Effector memory CD8-positive, alpha-beta T cell (primary cell): ENCODE measurements around the gene FOXA1.
"Not testable (repeated sequence)": the region's sequence is repeated elsewhere in the genome, so short reads cannot be mapped to it uniquely, and the experiment has no call there.

Source experiments
- ATAC-seq: fragments of 150-1000 bp; cut with Tn5 transposase; replicated peaks from 2 replicates; pipeline ENCODE4 v1.10.0; 2021; ENCODE audit warnings: mild to moderate bottlenecking, moderate library complexity
- DNase-seq, 3 experiments: peaks; one replicate each; pipeline ENCODE4 v3.0.0; 2021
- H3K27ac Mint-ChIP-seq, 2 donors: one replicate each; pipeline ENCODE4 v1.8.0; 2022; ENCODE audit warnings: mild to moderate bottlenecking in 2 of 2, mixed read lengths in 2 of 2, moderate library complexity in 2 of 2
- H3K27me3 Mint-ChIP-seq, 2 donors: one replicate each; pipeline ENCODE4 v1.8.0; 2022; ENCODE audit warnings: mixed read lengths in 2 of 2
- H3K36me3 Mint-ChIP-seq: one replicate; pipeline ENCODE4 v1.8.0; 2022; ENCODE audit warnings: mild to moderate bottlenecking, moderate library complexity, mixed read lengths; ENCODE audit not compliant: insufficient read depth
- H3K4me1 Mint-ChIP-seq, 2 donors: one replicate each; pipeline ENCODE4 v1.8.0; 2022; ENCODE audit warnings: low read depth in 2 of 2, mixed read lengths in 2 of 2
- H3K4me3 Mint-ChIP-seq, 2 donors: one replicate each; pipeline ENCODE4 v1.8.0; 2022; ENCODE audit warnings: mild to moderate bottlenecking in 2 of 2, mixed read lengths in 2 of 2, moderate library complexity in 2 of 2
- H3K9me3 Mint-ChIP-seq, 2 donors: one replicate each; pipeline ENCODE4 v1.8.0; 2022; ENCODE audit warnings: mixed read lengths in 2 of 2

FOXA1 gene

GRCh38 chr14:37580146-37580545, 14.9 kb downstream of the FOXA1 start:
- ATAC-seq (no peak), DNase-seq (no peak)
- H3K9me3 Mint-ChIP-seq: peaks cover 3 to 14% of the 10 kb centered on the region in 2 donors
- H3K27me3 Mint-ChIP-seq: peaks cover 0 to 3% of the 10 kb centered on the region in 2 donors
- no peaks in the 10 kb centered on the region for H3K36me3 Mint-ChIP-seq
- H3K4me1 Mint-ChIP-seq: no peaks in the 10 kb centered on the region
- no peak overlapping the region for H3K4me3 Mint-ChIP-seq
- H3K27ac Mint-ChIP-seq: no peak overlapping the region

DNA sequence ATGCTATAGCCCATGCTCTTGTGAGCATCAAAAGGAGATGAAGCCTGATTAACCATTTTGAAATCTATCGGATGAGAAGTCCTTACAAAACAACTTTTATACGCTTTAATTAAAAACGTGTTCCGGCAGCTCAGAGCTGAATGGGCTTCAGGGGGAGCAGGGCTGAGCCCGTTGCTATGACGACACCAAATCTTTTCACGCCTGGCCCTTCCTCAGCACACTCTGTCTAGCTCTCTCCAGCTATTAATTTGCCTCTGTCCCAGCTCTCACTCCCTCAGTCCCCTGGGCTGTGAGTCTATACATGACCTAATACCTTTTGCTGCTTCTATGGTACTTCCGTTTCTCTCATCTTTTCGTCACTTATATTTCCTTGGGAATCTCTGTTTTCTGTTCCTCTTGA, 15.8 kb downstream of the FOXA1 start:
- Mint-ChIP-seq H3K36me3 (no peaks in the 10 kb centered on the region), H3K9me3 (peaks cover 3 to 14% of the 10 kb centered on the region in 2 donors), H3K27me3 (no peaks in the 10 kb centered on the region), H3K4me3 (no peak overlapping the region), H3K27ac (no peak overlapping the region), H3K4me1 (no peaks in the 10 kb centered on the region)
- no peak for DNase-seq
- ATAC-seq: no peak

DNA sequence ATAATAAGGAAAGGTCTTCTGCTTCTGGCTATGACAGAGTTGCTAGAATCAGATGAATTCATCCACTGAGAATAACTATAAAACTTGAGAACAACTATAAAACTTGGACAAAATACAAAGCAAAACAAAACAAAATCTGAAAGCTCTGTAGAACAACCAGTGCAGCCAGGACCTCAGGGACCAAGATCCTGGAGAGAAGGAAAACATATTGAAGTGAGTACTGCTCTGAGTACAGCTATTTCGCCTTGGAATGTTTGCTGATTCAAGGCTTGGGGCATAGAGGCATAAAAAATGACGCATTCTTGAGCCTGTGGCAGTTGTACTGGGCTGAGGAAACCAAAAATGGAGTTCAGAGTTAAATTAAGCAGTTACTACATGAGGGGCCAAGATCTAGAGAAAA, 21.7 kb downstream of the FOXA1 start:
- DNase-seq (no peak), ATAC-seq (no peak)
- H3K27me3 Mint-ChIP-seq: no peaks in the 10 kb centered on the region
- no peaks in the 10 kb centered on the region for H3K4me1 Mint-ChIP-seq
- H3K36me3 Mint-ChIP-seq: no peaks in the 10 kb centered on the region
- no peak overlapping the region for H3K4me3 Mint-ChIP-seq
- no peak overlapping the region for H3K27ac Mint-ChIP-seq
- H3K9me3 Mint-ChIP-seq: peaks cover 0 to 4% of the 10 kb centered on the region in 2 donors

DNA sequence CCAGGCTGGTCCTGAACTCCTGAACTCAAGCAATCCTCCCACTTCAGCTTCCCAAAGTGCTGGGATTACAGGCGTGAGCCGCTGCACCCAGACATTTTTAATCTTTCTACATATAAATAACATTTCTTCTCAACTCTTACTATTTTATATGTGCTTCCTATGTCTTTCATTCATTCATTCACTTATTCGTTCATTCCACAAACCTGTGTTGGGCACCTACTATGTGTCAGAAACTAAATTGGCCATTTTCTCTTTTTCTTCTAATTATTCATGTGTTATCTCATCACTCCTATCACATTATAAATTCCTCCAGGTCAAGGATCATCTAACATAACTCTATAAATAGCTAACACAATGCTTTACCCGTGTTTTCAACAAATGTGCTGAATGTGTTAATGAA, 23.7 kb downstream of the FOXA1 start:
- ATAC-seq (no peak), DNase-seq (no peak)
- H3K9me3 Mint-ChIP-seq: peaks cover 0 to 3% of the 10 kb centered on the region in 2 donors
- no peak overlapping the region for H3K27ac Mint-ChIP-seq
- no peaks in the 10 kb centered on the region for H3K27me3 Mint-ChIP-seq
- no peak overlapping the region for H3K4me3 Mint-ChIP-seq
- H3K4me1 Mint-ChIP-seq: no peaks in the 10 kb centered on the region
- no peaks in the 10 kb centered on the region for H3K36me3 Mint-ChIP-seq

- DNase-seq: no peak
- no peak for ATAC-seq
- Mint-ChIP-seq H3K9me3 (peaks cover 0 to 3% of the 10 kb centered on the region in 2 donors), H3K27ac (no peak overlapping the region), H3K27me3 (no peaks in the 10 kb centered on the region), H3K36me3 (no peaks in the 10 kb centered on the region), H3K4me3 (no peak overlapping the region), H3K4me1 (no peaks in the 10 kb centered on the region)
Observed at GRCh38 chr14:37569729-37570128, 25.3 kb downstream of the FOXA1 start.

GRCh38 chr14:37566811-37567371, 28.2 kb downstream of the FOXA1 start:
- H3K4me3 Mint-ChIP-seq: no peak overlapping the region
- H3K36me3 Mint-ChIP-seq: no peaks in the 10 kb centered on the region
- DNase-seq (no peak), ATAC-seq (no peak)
- no peak overlapping the region for H3K27ac Mint-ChIP-seq
- H3K4me1 Mint-ChIP-seq: no peaks in the 10 kb centered on the region
- H3K9me3 Mint-ChIP-seq: peaks cover 0 to 2% of the 10 kb centered on the region in 2 donors
- no peaks in the 10 kb centered on the region for H3K27me3 Mint-ChIP-seq

- ATAC-seq (no peak), DNase-seq (no peak)
- no peaks in the 10 kb centered on the region for H3K4me1 Mint-ChIP-seq
- H3K4me3 Mint-ChIP-seq: no peak overlapping the region
- H3K9me3 Mint-ChIP-seq: no peaks in the 10 kb centered on the region
- no peak overlapping the region for H3K27ac Mint-ChIP-seq
- no peaks in the 10 kb centered on the region for H3K36me3 Mint-ChIP-seq
- H3K27me3 Mint-ChIP-seq: no peaks in the 10 kb centered on the region
Observed at GRCh38 chr14:37565550-37565949, 29.5 kb downstream of the FOXA1 start.

DNA sequence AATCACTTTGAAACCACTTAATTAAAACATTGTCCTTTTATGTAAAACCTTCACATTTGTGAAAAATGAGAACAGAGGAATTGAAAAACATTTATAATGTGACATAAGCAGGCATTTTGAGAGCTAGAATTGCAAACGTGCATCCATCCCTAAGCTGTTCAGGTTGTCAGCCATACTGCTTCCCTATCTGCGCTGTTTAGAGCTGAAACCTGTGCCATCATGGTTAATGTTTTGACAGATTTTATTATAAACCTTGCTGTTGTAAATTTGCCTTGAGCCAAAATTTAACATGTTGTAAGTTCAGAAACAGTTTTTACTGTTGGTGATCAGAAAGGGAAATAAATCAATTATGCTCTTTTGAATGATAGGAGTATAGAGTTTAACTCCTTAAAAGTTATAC, 31.9 kb downstream of the FOXA1 start:
- DNase-seq (no peak), ATAC-seq (no peak)
- H3K4me3 Mint-ChIP-seq: no peak overlapping the region
- no peaks in the 10 kb centered on the region for H3K27me3 Mint-ChIP-seq
- H3K4me1 Mint-ChIP-seq: no peaks in the 10 kb centered on the region
- no peak overlapping the region for H3K27ac Mint-ChIP-seq
- H3K36me3 Mint-ChIP-seq: no peaks in the 10 kb centered on the region
- H3K9me3 Mint-ChIP-seq: peaks cover 0 to 7% of the 10 kb centered on the region in 2 donors

DNA sequence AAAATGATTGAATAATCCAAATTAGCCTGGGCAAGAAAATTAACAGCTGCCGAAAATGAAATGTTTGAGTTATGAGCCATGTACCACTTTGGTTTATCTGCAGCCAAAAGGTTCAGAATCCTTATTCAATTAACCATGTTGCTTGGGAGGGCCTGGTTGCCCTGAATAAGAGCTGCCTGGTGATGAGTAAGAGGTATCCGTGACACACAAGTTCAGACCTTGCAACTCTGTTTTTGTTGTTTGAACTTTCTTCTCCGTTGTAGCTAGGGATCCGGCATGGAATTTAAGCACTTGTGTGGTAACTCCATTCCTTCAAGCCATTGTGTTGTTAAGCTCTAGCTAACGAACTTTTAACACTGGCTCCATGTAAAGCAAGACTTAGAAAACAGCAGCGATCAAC, 35.7 kb downstream of the FOXA1 start:
- no peaks in the 10 kb centered on the region for H3K4me1 Mint-ChIP-seq
- no peak overlapping the region for H3K4me3 Mint-ChIP-seq
- DNase-seq: no peak
- no peaks in the 10 kb centered on the region for H3K36me3 Mint-ChIP-seq
- ATAC-seq: no peak
- H3K27me3 Mint-ChIP-seq: no peaks in the 10 kb centered on the region
- H3K27ac Mint-ChIP-seq: no peak overlapping the region
- peaks cover 2 to 18% of the 10 kb centered on the region in 2 donors for H3K9me3 Mint-ChIP-seq

DNA sequence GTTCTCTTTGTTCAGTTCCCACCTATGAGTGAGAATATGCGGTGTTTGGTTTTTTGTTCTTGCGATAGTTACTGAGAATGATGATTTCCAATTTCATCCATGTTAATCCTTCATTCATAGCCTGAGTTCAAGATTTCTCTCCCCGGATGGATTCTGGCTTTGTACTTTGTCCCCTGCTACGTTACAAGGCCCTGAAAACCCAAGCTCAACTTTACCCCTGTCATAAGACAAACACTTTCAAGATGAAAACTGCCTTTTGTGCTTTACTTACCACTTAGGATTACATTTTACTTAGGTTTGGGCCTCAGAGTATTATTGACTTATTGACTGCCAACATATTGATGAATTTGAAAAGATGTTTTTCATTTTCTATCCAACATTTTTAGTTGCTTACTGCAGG, 36.3 kb downstream of the FOXA1 start:
- ATAC-seq: no peak

DNA sequence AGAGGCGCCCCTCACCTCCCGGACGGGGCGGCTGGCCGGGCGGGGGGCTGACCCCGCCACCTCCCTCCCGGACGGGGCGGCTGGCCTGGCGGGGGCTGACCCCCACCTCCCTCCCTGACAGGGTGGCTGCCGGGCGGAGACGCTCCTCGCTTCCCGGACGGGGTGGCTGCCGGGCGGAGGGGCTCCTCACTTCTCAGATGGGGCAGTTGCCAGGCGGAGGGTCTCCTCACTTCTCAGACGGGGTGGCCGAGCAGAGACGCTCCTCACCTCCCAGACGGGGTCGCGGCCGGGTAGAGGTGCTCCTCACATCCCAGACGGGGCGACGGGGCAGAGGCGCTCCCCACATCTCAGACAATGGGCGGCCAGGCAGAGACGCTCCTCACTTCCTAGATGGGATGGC, 39.5 kb downstream of the FOXA1 start:
- peaks cover 6 to 25% of the 10 kb centered on the region in 2 donors for H3K9me3 Mint-ChIP-seq
- H3K4me3 Mint-ChIP-seq: not testable (repeated sequence)

More for the DNA sequence above, 36.3 kb downstream of the FOXA1 start:
- H3K27me3 Mint-ChIP-seq: no peaks in the 10 kb centered on the region
- peaks cover 6 to 24% of the 10 kb centered on the region in 2 donors for H3K9me3 Mint-ChIP-seq
- DNase-seq: no peak
- H3K4me1 Mint-ChIP-seq: no peaks in the 10 kb centered on the region
- no peak overlapping the region for H3K27ac Mint-ChIP-seq
- no peak overlapping the region for H3K4me3 Mint-ChIP-seq
- no peaks in the 10 kb centered on the region for H3K36me3 Mint-ChIP-seq

DNA sequence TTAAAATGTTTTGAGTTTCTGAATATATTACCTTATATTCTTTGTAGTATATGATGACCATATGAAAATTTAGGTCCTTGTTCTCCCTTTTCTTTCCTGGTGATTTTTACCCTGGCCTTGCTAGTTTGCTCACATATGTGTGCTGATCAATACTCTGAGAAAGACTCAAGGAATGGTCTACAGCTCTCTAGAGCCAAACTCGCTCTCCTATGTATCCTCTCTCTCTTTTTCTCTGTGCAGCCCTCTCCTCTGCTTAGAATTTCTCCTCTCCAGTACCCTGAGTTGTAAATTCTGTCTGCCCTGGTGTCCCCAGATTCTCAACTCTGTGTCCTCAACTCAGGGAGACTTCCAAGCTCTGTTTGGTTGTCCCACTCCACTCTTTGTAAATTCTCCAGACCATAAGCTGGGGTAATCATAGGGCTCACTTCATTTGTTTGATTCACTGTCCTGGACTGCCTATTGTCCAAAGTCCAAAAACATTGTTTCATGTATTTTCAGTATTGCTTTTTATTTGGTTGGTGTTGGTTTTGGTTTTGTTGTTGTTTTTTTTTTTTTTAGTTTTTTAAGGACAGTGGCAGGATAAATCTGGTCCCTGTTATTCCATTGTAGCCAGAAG, 41.0 kb downstream of the FOXA1 start:
- H3K4me1 Mint-ChIP-seq: no peaks in the 10 kb centered on the region
- ATAC-seq (no peak), DNase-seq (no peak)
- no peak overlapping the region for H3K4me3 Mint-ChIP-seq
- peaks cover 6 to 22% of the 10 kb centered on the region in 2 donors for H3K9me3 Mint-ChIP-seq
- no peaks in the 10 kb centered on the region for H3K36me3 Mint-ChIP-seq
- H3K27ac Mint-ChIP-seq: no peak overlapping the region
- H3K27me3 Mint-ChIP-seq: no peaks in the 10 kb centered on the region

More for the DNA sequence above, 39.5 kb downstream of the FOXA1 start:
- not testable (repeated sequence) for H3K27me3 Mint-ChIP-seq, H3K27ac Mint-ChIP-seq, DNase-seq, H3K36me3 Mint-ChIP-seq, H3K4me1 Mint-ChIP-seq, ATAC-seq

DNA sequence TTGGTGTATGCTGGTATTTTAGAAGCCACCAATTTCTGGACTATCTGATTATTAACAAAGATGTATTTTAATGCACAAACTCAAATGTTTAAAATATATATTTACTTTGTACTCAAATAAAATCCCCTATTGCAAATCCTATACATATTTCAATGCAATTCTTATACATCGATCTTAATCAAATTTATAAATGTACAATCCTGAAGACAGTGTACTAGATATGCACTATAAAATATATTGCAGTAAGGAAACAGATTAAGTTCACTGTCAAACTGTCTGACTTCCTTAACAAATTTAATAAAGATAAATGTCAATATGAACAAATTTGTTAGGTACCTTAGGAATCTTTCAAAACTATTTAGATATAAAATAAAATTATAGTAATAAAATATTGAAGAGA, 43.9 kb downstream of the FOXA1 start:
- no peaks in the 10 kb centered on the region for H3K4me1 Mint-ChIP-seq
- peaks cover 4 to 8% of the 10 kb centered on the region in 2 donors for H3K9me3 Mint-ChIP-seq
- DNase-seq (no peak), ATAC-seq (no peak)
- H3K4me3 Mint-ChIP-seq: no peak overlapping the region
- H3K27ac Mint-ChIP-seq: no peak overlapping the region
- no peaks in the 10 kb centered on the region for H3K36me3 Mint-ChIP-seq
- no peaks in the 10 kb centered on the region for H3K27me3 Mint-ChIP-seq

DNA sequence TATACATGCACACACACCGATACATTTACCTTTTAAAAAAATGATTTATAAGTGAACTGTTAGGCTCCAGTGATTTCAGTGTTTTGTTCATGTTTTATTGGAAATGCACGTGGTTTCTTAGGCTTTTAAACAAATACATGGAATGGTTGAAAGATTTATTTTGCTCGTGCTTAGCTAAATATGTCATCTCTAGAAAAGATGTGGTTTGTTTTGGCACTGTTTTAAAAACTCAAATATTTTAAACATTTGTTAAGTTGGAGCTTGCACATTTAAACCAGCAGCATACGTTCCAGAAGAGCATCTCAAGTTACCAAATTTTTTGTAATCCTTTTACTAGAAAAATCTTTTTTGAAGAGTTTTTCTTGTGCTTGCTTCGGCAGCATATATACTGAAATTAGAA, 44.5 kb downstream of the FOXA1 start:
- no peaks in the 10 kb centered on the region for H3K27me3 Mint-ChIP-seq
- peaks cover 4 to 8% of the 10 kb centered on the region in 2 donors for H3K9me3 Mint-ChIP-seq
- H3K4me1 Mint-ChIP-seq: no peaks in the 10 kb centered on the region
- no peak for DNase-seq
- H3K4me3 Mint-ChIP-seq: no peak overlapping the region
- no peaks in the 10 kb centered on the region for H3K36me3 Mint-ChIP-seq
- H3K27ac Mint-ChIP-seq: no peak overlapping the region
- ATAC-seq: no peak
